A549 (cell line): ENCODE results near the gene EXOC4. TPM values are rescaled to one million over a fixed set of nuclear protein-coding genes. Genes with fewer than 3 reads are reported as not detected.

Experiments used
- ATAC-seq, 2 experiments: fragments of 200-7000 bp in 1 of 2; fragments of >200 bp in 1 of 2; cut with Nextera tagmentation in 1 of 2; cut with Tn5 transposase in 1 of 2; 3 replicates each; pipeline versions ENCODE4 v1.8.0 to v1.9.1; 2018 to 2020; ENCODE audit warnings: mild to moderate bottlenecking in 1 of 2, moderate library complexity in 1 of 2
- CTCF ChIA-PET: fragments of 300-600 bp; sonication (Branson Sonifier 250); formaldehyde crosslinking; extraction: SDS; loops from one replicate; lab custom pipeline; 2021; ENCODE audit warnings: antibody characterized with exemption, inconsistent platforms; lab: Yijun Ruan, JAX
- POLR2A ChIA-PET: fragments of 350-600 bp; formaldehyde crosslinking; extraction: SDS; loops from one replicate; lab custom pipeline; 2021; ENCODE audit warnings: antibody characterized with exemption, inconsistent platforms; lab: Yijun Ruan, JAX
- DNase-seq, 2 experiments: peaks; one replicate each; pipeline versions ENCODE4 v3.0.0 to v3.0.0-alpha.2; 2011 to 2016; ENCODE audit warnings: low read depth in 1 of 2, low spot score in 1 of 2
- FAIRE-seq: peaks from 2 replicates; lab custom pipeline; 2011; peaks lifted over from hg19 to GRCh38; lab: Jason Lieb, UNC
- H3K27ac ChIP-seq, 2 experiments: fragments of >200 bp; sonication (Bioruptor Twin); formaldehyde crosslinking; 3 replicates each; pipeline ENCODE4 v1.5.1; 2016 to 2017
- H3K4me1 ChIP-seq: fragments of >200 bp; sonication (Bioruptor Twin); formaldehyde crosslinking; 3 replicates; pipeline ENCODE4 v1.6.1; 2016
- H3K4me2 ChIP-seq: fragments of >200 bp; sonication (Bioruptor Twin); formaldehyde crosslinking; 3 replicates; pipeline ENCODE4 v1.6.1; 2016
- H3K4me3 ChIP-seq: fragments of >200 bp; sonication (Bioruptor Twin); formaldehyde crosslinking; 3 replicates; pipeline ENCODE4 v1.5.1; 2016
- H3K9me3 ChIP-seq: fragments of >200 bp; sonication (Bioruptor Twin); formaldehyde crosslinking; 3 replicates; pipeline ENCODE4 v1.6.1; 2016
- EHF ChIP-seq: fragments of 250-450 bp; sonication (Bioruptor Pico); IDR thresholded peaks from 2 replicates; pipeline ENCODE4 v1.5.0; 2020; ENCODE audit warnings: mild to moderate bottlenecking
- EHMT2 ChIP-seq: fragments of 200-600 bp; sonication (generic); IDR thresholded peaks from 2 replicates; pipeline ENCODE4 v1.6.1; 2016; ENCODE audit warnings: antibody characterized with exemption, low read depth, mild to moderate bottlenecking, moderate library complexity
- ESRRA ChIP-seq: fragments of 150-350 bp; IDR thresholded peaks from 2 replicates; pipeline ENCODE4 v1.6.1; 2014; ENCODE audit warnings: mild to moderate bottlenecking, low read length, borderline replicate concordance
- FOSL2 ChIP-seq, 2 experiments: fragments of 450-650 bp in 1 of 2; fragments of >200 bp in 1 of 2; sonication (Bioruptor Twin) in 1 of 2; formaldehyde crosslinking; IDR thresholded peaks; 2 replicates each; pipeline versions ENCODE4 v1.5.0 to v1.6.1; 2016 to 2020; ENCODE audit warnings: mild to moderate bottlenecking in 1 of 2, moderate library complexity in 1 of 2
- HOXA7 ChIP-seq: fragments of 250-450 bp; sonication (Bioruptor Pico); IDR thresholded peaks from 2 replicates; pipeline ENCODE4 v1.5.0; 2020; ENCODE audit warnings: mild to moderate bottlenecking, moderate library complexity
- HOXB5 ChIP-seq: fragments of 250-450 bp; sonication (Bioruptor Pico); IDR thresholded peaks from 2 replicates; pipeline ENCODE4 v1.5.0; 2020; ENCODE audit warnings: mild to moderate bottlenecking, moderate library complexity
- KDM1A ChIP-seq: fragments of 200-600 bp; sonication (generic); IDR thresholded peaks from 2 replicates; pipeline ENCODE4 v1.6.1; 2016; ENCODE audit warnings: low read depth, mild to moderate bottlenecking
- MAFK ChIP-seq: fragments of 450-650 bp; IDR thresholded peaks from 2 replicates; pipeline ENCODE4 v1.6.1; 2014; ENCODE audit not compliant: partially characterized antibody
- MYC ChIP-seq: IDR thresholded peaks from 2 replicates; pipeline ENCODE4 v1.6.1; 2012; ENCODE audit warnings: mild to moderate bottlenecking, inconsistent platforms, low read length, improper control_type of control experiment, borderline replicate concordance
- NFE2L2 ChIP-seq: fragments of 150-350 bp; conservative IDR thresholded peaks from 2 replicates; pipeline ENCODE4 v1.6.1; 2014; ENCODE audit warnings: low read length
- NPAS2 ChIP-seq: fragments of 250-450 bp; sonication (Bioruptor Pico); IDR thresholded peaks from 2 replicates; pipeline ENCODE4 v1.8.0; 2022; ENCODE audit warnings: mild to moderate bottlenecking, moderate library complexity, borderline replicate concordance
- NR3C1 ChIP-seq: fragments of >200 bp; sonication (Bioruptor Twin); formaldehyde crosslinking; IDR thresholded peaks from 3 replicates; pipeline ENCODE4 v1.6.1; 2017
- POLR2A ChIP-seq: IDR thresholded peaks from 2 replicates; pipeline ENCODE4 v1.6.1; 2012; ENCODE audit warnings: mild to moderate bottlenecking, low read length
- RAD21 ChIP-seq, 2 experiments: fragments of >200 bp in 1 of 2; sonication (Bioruptor Twin) in 1 of 2; formaldehyde crosslinking in 1 of 2; IDR thresholded peaks in 1 of 2; conservative IDR thresholded peaks in 1 of 2; 2 replicates in 1 of 2; 3 replicates in 1 of 2; pipeline ENCODE4 v1.6.1; 2012 to 2018; ENCODE audit warnings: inconsistent platforms in 1 of 2
- RFX5 ChIP-seq: fragments of 450-650 bp; IDR thresholded peaks from 2 replicates; pipeline ENCODE4 v1.7.1; 2014; ENCODE audit warnings: antibody characterized with exemption, mild to moderate bottlenecking, moderate library complexity
- TFCP2L1 ChIP-seq: fragments of 250-450 bp; sonication (Bioruptor Pico); IDR thresholded peaks from 2 replicates; pipeline ENCODE4 v1.5.0; 2021; ENCODE audit warnings: mild to moderate bottlenecking
- ZFP36 ChIP-seq: fragments of 450-650 bp; IDR thresholded peaks from 2 replicates; pipeline ENCODE4 v1.6.1; 2014; ENCODE audit warnings: borderline replicate concordance; ENCODE audit not compliant: partially characterized antibody
- ZNF302 ChIP-seq: fragments of 250-450 bp; sonication (Bioruptor Pico); IDR thresholded peaks from 2 replicates; pipeline ENCODE4 v1.9.0; 2021; ENCODE audit warnings: inconsistent platforms, mild to moderate bottlenecking, moderate library complexity
- ZSCAN20 ChIP-seq: fragments of 250-450 bp; sonication (Bioruptor Pico); IDR thresholded peaks from 2 replicates; pipeline ENCODE4 v1.8.0; 2022; ENCODE audit warnings: mild to moderate bottlenecking, moderate library complexity
- WGBS: methylation state at CpG from one replicate; pipeline ENCODE4 v1.1.6; 2017; ENCODE audit errors: missing lambda C conversion rate; 5-methylcytosine and 5-hydroxymethylcytosine counted together
- polyA plus RNA-seq, 4 experiments: library from polyadenylated mRNA; depleted of rRNA in 3 of 4; stranded (reverse); fragments of >200 nt; fragmentation: RNase III in 1 of 4; extraction: RNeasy Plus Mini Kit Qiagen cat#74134 plus additional on column Dnase treatment in 1 of 4; gene quantifications; 2 replicates in 3 of 4; 3 replicates in 1 of 4; pipeline ENCODE4 v1.2.3, GENCODE V29; 2011 to 2017
- TF ChIP-seq, protein P1 (sequence below): fragments of 450-650 bp; IDR thresholded peaks from 2 replicates; pipeline ENCODE4 v1.6.1; 2014; ENCODE audit warnings: antibody characterized with exemption
- TF ChIP-seq, protein P2 (sequence below): fragments of 150-350 bp; IDR thresholded peaks from 2 replicates; pipeline ENCODE4 v1.6.1; 2014; ENCODE audit warnings: low read depth, mild to moderate bottlenecking, low read length
- TF ChIP-seq, protein P3 (sequence below): fragments of 250-450 bp; sonication (Bioruptor Pico); IDR thresholded peaks from 2 replicates; pipeline ENCODE4 v1.5.0; 2020; ENCODE audit warnings: low read depth, mild to moderate bottlenecking, moderate library complexity
- TF ChIP-seq, protein P4 (sequence below): fragments of 250-450 bp; sonication (Bioruptor Pico); IDR thresholded peaks from 2 replicates; pipeline ENCODE4 v1.5.0; 2021; ENCODE audit warnings: mild to moderate bottlenecking, moderate library complexity, borderline replicate concordance
- TF ChIP-seq, protein P5 (sequence below): fragments of >200 bp; sonication (Bioruptor Twin); formaldehyde crosslinking; IDR thresholded peaks from 3 replicates; pipeline ENCODE4 v1.5.1; 2016

Gene EXOC4
- polyA plus RNA-seq, 2 of the 4 experiments (the other 2 are of a cell fraction): 33.4 to 73.1 TPM

DNA sequence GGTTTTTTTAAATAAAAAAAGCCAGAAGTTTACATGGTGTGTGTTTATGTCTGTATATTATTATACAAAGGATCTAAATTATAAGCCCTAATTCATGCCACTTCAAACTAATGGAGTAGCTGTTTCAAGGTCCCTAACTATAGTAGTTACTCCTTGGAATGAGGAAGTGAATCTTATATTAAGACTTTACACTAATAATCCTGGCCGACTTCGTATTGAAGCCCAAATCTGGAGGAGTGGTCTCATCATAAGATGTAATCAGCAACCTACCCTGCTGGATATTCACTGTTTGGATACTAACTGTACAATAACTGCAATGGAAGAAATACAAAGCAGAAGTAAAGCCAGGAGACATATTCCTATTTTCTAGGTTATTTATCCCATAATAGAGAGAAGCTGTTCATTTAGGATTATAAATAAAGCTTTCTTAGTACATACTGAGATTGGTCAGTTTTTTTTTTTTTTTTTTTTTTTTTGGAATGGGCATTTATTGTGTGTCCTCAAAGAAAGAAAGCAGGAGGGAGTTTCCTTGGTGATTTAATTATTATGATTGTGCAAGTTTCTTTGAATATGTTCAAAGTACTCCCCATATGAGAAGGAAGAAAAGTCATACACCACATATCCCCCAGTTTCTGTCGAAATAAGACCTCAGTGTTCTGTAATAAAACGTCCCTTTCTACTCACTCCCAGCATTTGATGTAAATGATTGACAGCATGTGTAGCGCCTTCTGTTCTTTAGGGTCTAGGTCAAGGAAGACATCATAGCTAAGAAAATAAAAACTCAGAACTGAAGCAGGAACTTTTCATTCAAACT lies 397.8 kb downstream of the EXOC4 start:
- WGBS: 83% methylated on average over 5 of the region's 5 CpGs
- TF ChIP-seq ZFP36 (no peak), NPAS2 (CRISPR knock-in tag) (no peak), RAD21 (conservative IDR thresholded peaks at IDR 0.05 in 1 of 2, IDR thresholded peaks at IDR 0.05 in 1 of 2) (no peak), KDM1A (no peak), NFE2L2 (no peak), EHF (CRISPR knock-in tag) (no peak), FOSL2 (IDR thresholded peaks at IDR 0.05) (no peak), FOSL2 (CRISPR knock-in tag; IDR thresholded peaks at IDR 0.05) (no peak), MAFK (no peak), ZSCAN20 (CRISPR knock-in tag) (no peak)
- TF ChIP-seq, protein P1, sequence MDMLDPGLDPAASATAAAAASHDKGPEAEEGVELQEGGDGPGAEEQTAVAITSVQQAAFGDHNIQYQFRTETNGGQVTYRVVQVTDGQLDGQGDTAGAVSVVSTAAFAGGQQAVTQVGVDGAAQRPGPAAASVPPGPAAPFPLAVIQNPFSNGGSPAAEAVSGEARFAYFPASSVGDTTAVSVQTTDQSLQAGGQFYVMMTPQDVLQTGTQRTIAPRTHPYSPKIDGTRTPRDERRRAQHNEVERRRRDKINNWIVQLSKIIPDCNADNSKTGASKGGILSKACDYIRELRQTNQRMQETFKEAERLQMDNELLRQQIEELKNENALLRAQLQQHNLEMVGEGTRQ: no peak
- Histone ChIP-seq H3K4me3 (no peak overlapping the region), H3K4me1 (peaks cover 2% of the 10 kb centered on the region; the same call in 1 of the 3 replicates), H3K27ac (no peak overlapping the region), H3K9me3 (no peaks in the 10 kb centered on the region), H3K4me2 (no peak overlapping the region)
- CTCF ChIA-PET: interaction anchor here (0.6 kb wide), 1 partner anchor 20 kb away, joined by 3 read pairs; no protein-coding TSS in a partner anchor
- DNase-seq (no peak), FAIRE-seq (no peak), ATAC-seq (no peak)
- POLR2A ChIA-PET: no interaction called here

DNA sequence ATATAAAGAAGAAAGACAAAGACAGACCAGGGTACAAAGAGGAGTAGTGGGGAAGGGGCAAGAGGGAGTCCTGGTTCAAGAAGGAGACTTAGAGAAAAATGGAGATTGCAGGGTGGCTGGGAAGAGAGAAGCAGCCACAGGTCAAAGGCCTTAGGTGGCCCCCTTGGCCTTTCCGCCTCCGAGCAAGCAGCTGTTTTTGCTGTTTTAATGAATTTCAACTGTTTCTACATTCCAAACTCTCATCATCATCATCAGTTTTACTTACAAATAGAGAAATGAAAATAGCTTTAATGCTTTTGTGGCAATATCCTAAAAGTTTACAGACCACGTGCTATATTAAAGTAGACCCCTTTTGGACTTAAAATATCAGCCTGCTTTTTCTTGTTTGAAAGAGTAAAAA lies 399.7 kb downstream of the EXOC4 start:
- no peaks in the 10 kb centered on the region for H3K9me3 ChIP-seq
- no peak for DNase-seq
- FAIRE-seq: no peak
- ATAC-seq: no peak
- H3K4me1 ChIP-seq: no peaks in the 10 kb centered on the region
- POLR2A ChIA-PET: no interaction called here
- H3K4me3 ChIP-seq: no peak overlapping the region
- CTCF ChIA-PET: interaction anchor here (0.6 to 1.2 kb wide), 3 partner anchors 9 to 197 kb away, joined by 3 read pairs; no protein-coding TSS in a partner anchor
- WGBS: 97% methylated on average over 3 of the region's 3 CpGs
- TF ChIP-seq ESRRA (no peak), HOXB5 (CRISPR knock-in tag) (no peak), HOXA7 (CRISPR knock-in tag) (no peak), NR3C1 (no peak), ZFP36 (no peak)
- TF ChIP-seq, protein P2, sequence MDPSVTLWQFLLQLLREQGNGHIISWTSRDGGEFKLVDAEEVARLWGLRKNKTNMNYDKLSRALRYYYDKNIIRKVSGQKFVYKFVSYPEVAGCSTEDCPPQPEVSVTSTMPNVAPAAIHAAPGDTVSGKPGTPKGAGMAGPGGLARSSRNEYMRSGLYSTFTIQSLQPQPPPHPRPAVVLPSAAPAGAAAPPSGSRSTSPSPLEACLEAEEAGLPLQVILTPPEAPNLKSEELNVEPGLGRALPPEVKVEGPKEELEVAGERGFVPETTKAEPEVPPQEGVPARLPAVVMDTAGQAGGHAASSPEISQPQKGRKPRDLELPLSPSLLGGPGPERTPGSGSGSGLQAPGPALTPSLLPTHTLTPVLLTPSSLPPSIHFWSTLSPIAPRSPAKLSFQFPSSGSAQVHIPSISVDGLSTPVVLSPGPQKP: no peak
- no peak overlapping the region for H3K27ac ChIP-seq
- no peak overlapping the region for H3K4me2 ChIP-seq

DNA sequence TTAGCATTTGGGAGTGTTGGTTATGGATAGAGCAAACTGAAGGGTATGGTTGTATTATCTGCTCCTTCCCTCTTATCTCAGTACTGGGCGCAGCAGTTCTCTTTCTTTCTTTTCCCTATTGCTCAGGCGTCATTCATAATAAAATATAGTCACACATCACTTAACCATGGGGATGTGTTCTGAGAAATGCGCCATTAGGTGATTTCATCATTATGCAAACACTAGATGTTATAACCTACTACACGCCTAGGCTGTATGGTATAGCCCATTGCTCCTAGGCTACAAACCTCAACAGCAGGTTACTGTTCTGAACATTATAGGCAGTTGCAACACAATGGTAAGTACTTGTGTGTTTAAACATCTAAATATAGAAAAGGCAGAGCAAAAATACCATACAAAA lies 401.7 kb downstream of the EXOC4 start:
- H3K9me3 ChIP-seq: no peaks in the 10 kb centered on the region
- ATAC-seq: no peak
- 96% methylated on average over 4 of the region's 4 CpGs for WGBS
- no peak for FAIRE-seq
- H3K4me3 ChIP-seq: no peak overlapping the region
- CTCF ChIA-PET: interaction anchor here (1.0 kb wide), 1 partner anchor 116 kb away, joined by 3 read pairs; no protein-coding TSS in a partner anchor
- no peaks in the 10 kb centered on the region for H3K4me1 ChIP-seq
- H3K4me2 ChIP-seq: no peak overlapping the region
- no peak overlapping the region for H3K27ac ChIP-seq
- POLR2A ChIA-PET: no interaction called here
- DNase-seq: no peak
- TF ChIP-seq, protein P3, sequence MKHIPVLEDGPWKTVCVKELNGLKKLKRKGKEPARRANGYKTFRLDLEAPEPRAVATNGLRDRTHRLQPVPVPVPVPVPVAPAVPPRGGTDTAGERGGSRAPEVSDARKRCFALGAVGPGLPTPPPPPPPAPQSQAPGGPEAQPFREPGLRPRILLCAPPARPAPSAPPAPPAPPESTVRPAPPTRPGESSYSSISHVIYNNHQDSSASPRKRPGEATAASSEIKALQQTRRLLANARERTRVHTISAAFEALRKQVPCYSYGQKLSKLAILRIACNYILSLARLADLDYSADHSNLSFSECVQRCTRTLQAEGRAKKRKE (CRISPR knock-in tag): no peak
- TF ChIP-seq EHMT2 (no peak), NFE2L2 (no peak), POLR2A (no peak), ZNF302 (CRISPR knock-in tag) (no peak), RFX5 (no peak), HOXB5 (CRISPR knock-in tag) (no peak), NPAS2 (CRISPR knock-in tag) (no peak), MYC (no peak), TFCP2L1 (CRISPR knock-in tag) (no peak)
- TF ChIP-seq, protein P4, sequence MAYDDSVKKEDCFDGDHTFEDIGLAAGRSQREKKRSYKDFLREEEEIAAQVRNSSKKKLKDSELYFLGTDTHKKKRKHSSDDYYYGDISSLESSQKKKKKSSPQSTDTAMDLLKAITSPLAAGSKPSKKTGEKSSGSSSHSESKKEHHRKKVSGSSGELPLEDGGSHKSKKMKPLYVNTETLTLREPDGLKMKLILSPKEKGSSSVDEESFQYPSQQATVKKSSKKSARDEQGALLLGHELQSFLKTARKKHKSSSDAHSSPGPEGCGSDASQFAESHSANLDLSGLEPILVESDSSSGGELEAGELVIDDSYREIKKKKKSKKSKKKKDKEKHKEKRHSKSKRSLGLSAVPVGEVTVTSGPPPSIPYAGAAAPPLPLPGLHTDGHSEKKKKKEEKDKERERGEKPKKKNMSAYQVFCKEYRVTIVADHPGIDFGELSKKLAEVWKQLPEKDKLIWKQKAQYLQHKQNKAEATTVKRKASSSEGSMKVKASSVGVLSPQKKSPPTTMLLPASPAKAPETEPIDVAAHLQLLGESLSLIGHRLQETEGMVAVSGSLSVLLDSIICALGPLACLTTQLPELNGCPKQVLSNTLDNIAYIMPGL (CRISPR knock-in tag): no peak
- TF ChIP-seq, protein P5, sequence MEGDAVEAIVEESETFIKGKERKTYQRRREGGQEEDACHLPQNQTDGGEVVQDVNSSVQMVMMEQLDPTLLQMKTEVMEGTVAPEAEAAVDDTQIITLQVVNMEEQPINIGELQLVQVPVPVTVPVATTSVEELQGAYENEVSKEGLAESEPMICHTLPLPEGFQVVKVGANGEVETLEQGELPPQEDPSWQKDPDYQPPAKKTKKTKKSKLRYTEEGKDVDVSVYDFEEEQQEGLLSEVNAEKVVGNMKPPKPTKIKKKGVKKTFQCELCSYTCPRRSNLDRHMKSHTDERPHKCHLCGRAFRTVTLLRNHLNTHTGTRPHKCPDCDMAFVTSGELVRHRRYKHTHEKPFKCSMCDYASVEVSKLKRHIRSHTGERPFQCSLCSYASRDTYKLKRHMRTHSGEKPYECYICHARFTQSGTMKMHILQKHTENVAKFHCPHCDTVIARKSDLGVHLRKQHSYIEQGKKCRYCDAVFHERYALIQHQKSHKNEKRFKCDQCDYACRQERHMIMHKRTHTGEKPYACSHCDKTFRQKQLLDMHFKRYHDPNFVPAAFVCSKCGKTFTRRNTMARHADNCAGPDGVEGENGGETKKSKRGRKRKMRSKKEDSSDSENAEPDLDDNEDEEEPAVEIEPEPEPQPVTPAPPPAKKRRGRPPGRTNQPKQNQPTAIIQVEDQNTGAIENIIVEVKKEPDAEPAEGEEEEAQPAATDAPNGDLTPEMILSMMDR: no peak
- TF ChIP-seq, protein P2: no peak
